ENCODE results near the gene ZNF598.

Gene ZNF598

GRCh38 chr16:2040787-2041522 lies 31.3 kb upstream of the ZNF598 start:
- peak in 1 of 51 donors; percentile 17 for DNase-seq

- no peak for DNase-seq
These were observed 30.6 kb upstream of the ZNF598 start for GRCh38 chr16:2040041-2040786.

GRCh38 chr16:2039274-2040031 lies 29.8 kb upstream of the ZNF598 start:
- DNase-seq = peak in 1 of 51 donors; percentile 15

- DNase-seq = no peak
These were observed 29.0 kb upstream of the ZNF598 start for GRCh38 chr16:2038382-2039231.

- no peak for DNase-seq
These were observed 28.2 kb upstream of the ZNF598 start for GRCh38 chr16:2037647-2038381.

- DNase-seq = no peak
These were observed 27.5 kb upstream of the ZNF598 start for GRCh38 chr16:2037115-2037514.

- DNase-seq = no peak
These were observed 26.8 kb upstream of the ZNF598 start for GRCh38 chr16:2036200-2036966.

- peak in 10 of 51 donors; percentile 4 to 41 (median 20) for DNase-seq
These were observed 26.0 kb upstream of the ZNF598 start for GRCh38 chr16:2035431-2036199.

- no peak for DNase-seq
These were observed 25.2 kb upstream of the ZNF598 start for GRCh38 chr16:2034696-2035430.

- DNase-seq = peak in 2 of 51 donors; percentile 18 to 38
These were observed 24.5 kb upstream of the ZNF598 start for GRCh38 chr16:2033909-2034695.

- peak; percentile 28 to 97 (median 88) for DNase-seq
These were observed 23.7 kb upstream of the ZNF598 start for GRCh38 chr16:2033057-2033908.

- peak in 27 of 51 donors; percentile 14 to 75 (median 44) for DNase-seq
These were observed 22.9 kb upstream of the ZNF598 start for GRCh38 chr16:2032285-2033056.

- no peak for DNase-seq
These were observed 21.5 kb upstream of the ZNF598 start for GRCh38 chr16:2031081-2031577.

- DNase-seq = no peak
These were observed 20.4 kb upstream of the ZNF598 start for GRCh38 chr16:2030036-2030435.

- DNase-seq = no peak
These were observed 19.7 kb upstream of the ZNF598 start for GRCh38 chr16:2029350-2029749.
